ENCODE results near the gene CACNB4. TPM values are rescaled to one million over a fixed set of nuclear protein-coding genes. Genes with fewer than 3 reads are reported as not detected.

Gene CACNB4
- total and polyA plus RNA-seq, 9 of the 15 experiments (the other 6 are each of a cell fraction or from before 2014, with no cell fraction given), result 0.01 to 0.20 (median 0.04) TPM; not detected in 1

- Histone ChIP-seq H2AFZ (ENCODE audit: low read depth, low read length) (no peak overlapping the region), H3K27me3 (ENCODE audit: control insufficient read depth in 2 of 2, insufficient read depth in 2 of 2, low read length in 2 of 2) (peaks cover 4 to 7% of the 10 kb centered on the region in 2 experiments; a peak in 1 of 5 replicates), H3K4me3 (no peak overlapping the region), H3K4me2 (ENCODE audit: insufficient read depth, low read length) (no peak overlapping the region), H3K9me3 (replicated peaks; ENCODE audit: control insufficient read depth, insufficient read depth, low read depth, low read length) (no peaks in the 10 kb centered on the region), H3K9me1 (ENCODE audit: control insufficient read depth, insufficient read depth, low read length) (no peaks in the 10 kb centered on the region), H3K9ac (ENCODE audit: insufficient read depth in 1 of 2, low read depth in 2 of 2, low read length in 2 of 2) (no peak overlapping the region), H4K20me1 (replicated peaks; ENCODE audit: control insufficient read depth, insufficient read depth, low read length) (no peaks in the 10 kb centered on the region), H3K4me1 (replicated peaks in 1 of 2; ENCODE audit: control insufficient read depth in 2 of 2, insufficient read depth in 2 of 2, low read length in 2 of 2) (no peaks in the 10 kb centered on the region), H3K36me3 (ENCODE audit: control insufficient read depth, insufficient read depth, low read length) (no peaks in the 10 kb centered on the region), H3K79me2 (ENCODE audit: control insufficient read depth, insufficient read depth, low read length) (no peaks in the 10 kb centered on the region), H3K27ac (ENCODE audit: extremely low read depth, low read depth, low read length) (no peak overlapping the region)
- ATAC-seq (no peak), FAIRE-seq (no peak), DNase-seq (ENCODE audit: extremely low read depth in 1 of 4, low spot score in 3 of 4) (no peak)
- POLR2A ChIA-PET, result no interaction called here
- no peak for TF ChIP-seq SMAD3 (CRISPR knock-in tag; conservative IDR thresholded peaks at IDR 0.05)
- in situ Hi-C loops (cut with MboI), result no loop called here
- no TSS peak for BruUV-seq (replicated peaks)
- 0% methylated on average over 3 of the region's 3 CpGs for WGBS (ENCODE audit: insufficient coverage, low coverage, missing lambda C conversion rate)
- intact Hi-C loops (cut with micrococcal nuclease), result no loop called here
- CTCF ChIA-PET (ENCODE audit: low intra/inter-chr PET ratio), result no interaction called here
Observed at GRCh38 chr2:151989378-151989777, 109.5 kb downstream of the CACNB4 start.

- Histone ChIP-seq H3K79me2 (ENCODE audit: control insufficient read depth, insufficient read depth, low read length) (no peaks in the 10 kb centered on the region), H2AFZ (ENCODE audit: low read depth, low read length) (no peak overlapping the region), H3K27ac (ENCODE audit: extremely low read depth, low read depth, low read length) (no peak overlapping the region), H3K36me3 (ENCODE audit: control insufficient read depth, insufficient read depth, low read length) (no peaks in the 10 kb centered on the region), H3K27me3 (ENCODE audit: control insufficient read depth in 2 of 2, insufficient read depth in 2 of 2, low read length in 2 of 2) (peaks cover 4 to 7% of the 10 kb centered on the region in 2 experiments; a peak in 1 of 5 replicates), H3K9ac (ENCODE audit: insufficient read depth in 1 of 2, low read depth in 2 of 2, low read length in 2 of 2) (no peak overlapping the region), H3K4me2 (ENCODE audit: insufficient read depth, low read length) (no peak overlapping the region), H4K20me1 (replicated peaks; ENCODE audit: control insufficient read depth, insufficient read depth, low read length) (no peaks in the 10 kb centered on the region), H3K9me3 (replicated peaks; ENCODE audit: control insufficient read depth, insufficient read depth, low read depth, low read length) (no peaks in the 10 kb centered on the region), H3K9me1 (ENCODE audit: control insufficient read depth, insufficient read depth, low read length) (no peaks in the 10 kb centered on the region), H3K4me3 (no peak overlapping the region), H3K4me1 (replicated peaks in 1 of 2; ENCODE audit: control insufficient read depth in 2 of 2, insufficient read depth in 2 of 2, low read length in 2 of 2) (no peaks in the 10 kb centered on the region)
- DNase-seq (ENCODE audit: extremely low read depth in 1 of 4, low spot score in 3 of 4) (no peak), ATAC-seq (no peak), FAIRE-seq (no peak)
- POLR2A ChIA-PET, result interaction anchor here (0.6 to 1.0 kb wide), 2 partner anchors 54 to 373 kb away, joined by 3 read pairs; no protein-coding TSS in a partner anchor
- BruUV-seq (replicated peaks), result no TSS peak
- CTCF ChIA-PET (ENCODE audit: low intra/inter-chr PET ratio), result interaction anchor here (0.7 kb wide), 1 partner anchor 696 kb away, joined by 3 read pairs; no protein-coding TSS in a partner anchor
- WGBS (ENCODE audit: insufficient coverage, low coverage, missing lambda C conversion rate), result 2% methylated on average over 5 of the region's 5 CpGs
- intact Hi-C loops (cut with micrococcal nuclease), result no loop called here
- in situ Hi-C loops (cut with MboI), result no loop called here
- TF ChIP-seq BACH1 (tag; IDR thresholded peaks at IDR 0.05), result no peak
- TF ChIP-seq ZNF232 (CRISPR knock-in tag; IDR thresholded peaks at IDR 0.05), result no peak
- no peak for TF ChIP-seq ZNF174 (CRISPR knock-in tag; IDR thresholded peaks at IDR 0.05)
- TF ChIP-seq SMARCE1 (IDR thresholded peaks at IDR 0.05), result no peak
- TF ChIP-seq STAT5A (IDR thresholded peaks at IDR 0.05; ENCODE audit: borderline replicate concordance, low read length), result no peak
- no peak for TF ChIP-seq ZNF589 (CRISPR knock-in tag; IDR thresholded peaks at IDR 0.05; ENCODE audit: low read depth)
- TF ChIP-seq ZNF274 (IDR thresholded peaks at IDR 0.05; ENCODE audit: borderline replicate concordance, low read depth, low read length), result no peak
- no peak for TF ChIP-seq ARID2 (IDR thresholded peaks at IDR 0.05)
- no peak for TF ChIP-seq UBTF (IDR thresholded peaks at IDR 0.05; ENCODE audit: borderline replicate concordance in 1 of 2, low read depth in 2 of 2, low read length in 2 of 2)
- TF ChIP-seq CHD4 (IDR thresholded peaks at IDR 0.05; ENCODE audit: insufficient read depth, insufficient replicate concordance, low read depth, low read length, poor library complexity, severe bottlenecking), result no peak
- no peak for TF ChIP-seq ZNF197 (CRISPR knock-in tag; IDR thresholded peaks at IDR 0.05; ENCODE audit: low read depth)
- no peak for TF ChIP-seq IRF1 (CRISPR knock-in tag; IDR thresholded peaks at IDR 0.05; ENCODE audit: borderline replicate concordance)
- TF ChIP-seq PPARD (CRISPR knock-in tag; IDR thresholded peaks at IDR 0.05), result no peak
Observed at GRCh38 chr2:151987484-151987883, 111.4 kb downstream of the CACNB4 start.

Data from K562 (cell line).